Caco-2 (cell line): ENCODE data around the gene MAGEA4. TPM values are rescaled to one million over a fixed set of nuclear protein-coding genes. Genes with fewer than 3 reads are reported as not detected.

ENCODE experiments used
- BruUV-seq: library from RNA; stranded (reverse); fragments of 400-500 nt; replicated peaks from 2 replicates; lab custom pipeline; 2021; lab: Mats Ljungman, UMichigan
- CTCF ChIA-PET: fragments of 300-600 bp; sonication (Branson Sonifier 250); formaldehyde crosslinking; loops from one replicate; lab custom pipeline; 2022; ENCODE audit warnings: antibody characterized with exemption; lab: Charles Lee
- POLR2A ChIA-PET: fragments of 300-600 bp; sonication (Branson Sonifier 250); formaldehyde crosslinking; loops from one replicate; lab custom pipeline; 2022; ENCODE audit warnings: antibody characterized with exemption; lab: Charles Lee
- DNase-seq, 2 experiments: peaks; one replicate each; pipeline versions ENCODE4 v3.0.0 to v3.0.0-alpha.2; 2020 to 2022
- H3K27me3 ChIP-seq: replicated peaks from 2 replicates; pipeline ENCODE4 v1.6.0; 2011; ENCODE audit warnings: low read length; ENCODE audit not compliant: control insufficient read depth, insufficient read depth
- H3K36me3 ChIP-seq: 2 replicates; pipeline ENCODE4 v1.5.1; 2011; ENCODE audit warnings: low read length; ENCODE audit not compliant: control insufficient read depth, insufficient read depth
- H3K4me1 ChIP-seq: fragments of 250-450 bp; sonication (Bioruptor Pico); 2 replicates; pipeline ENCODE4 v1.5.1; 2020; ENCODE audit warnings: mild to moderate bottlenecking
- H3K4me3 ChIP-seq: 2 replicates; pipeline ENCODE4 v1.5.1; 2011; ENCODE audit warnings: low read depth, mild to moderate bottlenecking, control low read depth, low read length
- H3K9me3 ChIP-seq: fragments of 250-450 bp; sonication (Bioruptor Pico); 2 replicates; pipeline ENCODE4 v1.5.1; 2020; ENCODE audit warnings: mild to moderate bottlenecking, moderate library complexity
- H3K27ac Mint-ChIP-seq: one replicate; pipeline ENCODE4 v1.8.0; 2022; ENCODE audit warnings: mixed read lengths; ENCODE audit not compliant: unreplicated experiment
- H3K27me3 Mint-ChIP-seq: one replicate; pipeline ENCODE4 v1.8.0; 2022; ENCODE audit warnings: mixed read lengths; ENCODE audit not compliant: insufficient read depth, unreplicated experiment
- H3K36me3 Mint-ChIP-seq: one replicate; pipeline ENCODE4 v1.8.0; 2022; ENCODE audit warnings: mild to moderate bottlenecking, mixed read lengths; ENCODE audit not compliant: insufficient read depth, unreplicated experiment
- H3K4me1 Mint-ChIP-seq: one replicate; pipeline ENCODE4 v1.8.0; 2022; ENCODE audit warnings: low read depth, mixed read lengths; ENCODE audit not compliant: unreplicated experiment
- H3K4me3 Mint-ChIP-seq: one replicate; pipeline ENCODE4 v1.8.0; 2022; ENCODE audit warnings: mild to moderate bottlenecking, moderate library complexity, mixed read lengths; ENCODE audit not compliant: unreplicated experiment
- H3K9me3 Mint-ChIP-seq: one replicate; pipeline ENCODE4 v1.8.0; 2022; ENCODE audit warnings: mixed read lengths; ENCODE audit not compliant: unreplicated experiment
- intact Hi-C: fragments of 100-400 bp; cut with micrococcal nuclease; formaldehyde crosslinking; loops from one replicate; pipeline ENCODE4 v1.10.0; 2022; ENCODE audit not compliant: unreplicated experiment
- total RNA-seq: library from RNA; stranded (reverse); gene quantifications from 2 replicates; pipeline ENCODE4 v1.2.3, GENCODE V29; 2022
- TF ChIP-seq, protein P1 (sequence below), 2 experiments: fragments of 200-600 bp in 1 of 2; IDR thresholded peaks; 1 replicate in 1 of 2; 2 replicates in 1 of 2; pipeline versions ENCODE4 v1.5.1 to v1.8.0; 2011 to 2022; ENCODE audit warnings: antibody characterized with exemption in 1 of 2, control low read depth in 1 of 2, inconsistent platforms in 1 of 2, low read depth in 1 of 2, low read length in 1 of 2, mild to moderate bottlenecking in 1 of 2, moderate library complexity in 1 of 2; ENCODE audit not compliant: insufficient read depth in 1 of 2, severe bottlenecking in 1 of 2, unreplicated experiment in 1 of 2

The MAGEA4 gene
- total RNA-seq, 1 experiment from 2014 or later: not detected

DNA sequence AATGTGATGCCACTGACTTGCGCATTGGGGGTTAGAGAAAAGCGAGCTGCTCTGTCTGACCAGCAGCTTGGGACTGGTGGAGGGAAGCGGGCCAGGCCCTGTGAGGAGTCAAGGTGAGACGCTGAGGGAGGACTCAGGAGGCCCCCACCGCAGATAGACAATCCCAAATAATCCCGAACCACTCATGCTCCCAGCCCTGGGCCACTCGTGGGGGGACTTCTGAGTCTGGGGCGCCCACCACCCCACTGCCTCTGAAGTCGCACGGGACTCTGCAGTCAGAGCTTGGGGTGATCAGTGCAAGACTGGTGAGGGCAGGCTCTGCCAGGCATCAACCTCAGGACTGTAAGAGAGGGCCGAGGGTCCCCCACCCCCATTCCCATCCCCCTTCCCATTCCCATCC is 6.9 kb downstream of the MAGEA4 start:
- no peak overlapping the region for H3K27ac Mint-ChIP-seq

DNA sequence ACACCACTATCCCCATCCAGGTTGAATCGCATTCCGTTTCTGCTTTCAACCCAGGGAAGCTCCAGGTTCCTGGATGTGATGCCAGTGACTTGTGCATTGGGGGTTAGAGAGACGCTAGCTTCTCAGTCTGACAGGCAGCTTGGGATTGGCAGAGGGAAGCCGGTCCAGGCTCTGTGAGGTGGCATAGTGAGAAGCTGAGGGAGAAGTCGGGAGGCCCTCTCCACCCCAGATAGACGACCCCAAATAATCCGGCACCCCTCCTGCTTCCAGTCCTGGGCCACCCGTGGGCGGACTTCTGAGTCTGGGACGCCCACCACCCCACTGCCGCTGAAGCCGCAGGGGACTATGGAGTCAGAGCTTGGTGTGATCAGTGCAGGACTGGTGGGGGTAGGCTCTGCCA is 7.4 kb downstream of the MAGEA4 start:
- Histone ChIP-seq H3K36me3 (no peaks in the 10 kb centered on the region), H3K9me3 (no peaks in the 10 kb centered on the region), H3K27me3 (no peaks in the 10 kb centered on the region), H3K4me3 (no peak overlapping the region), H3K4me1 (no peaks in the 10 kb centered on the region)
- no peaks in the 10 kb centered on the region for H3K9me3 Mint-ChIP-seq
- TF ChIP-seq, protein P1, sequence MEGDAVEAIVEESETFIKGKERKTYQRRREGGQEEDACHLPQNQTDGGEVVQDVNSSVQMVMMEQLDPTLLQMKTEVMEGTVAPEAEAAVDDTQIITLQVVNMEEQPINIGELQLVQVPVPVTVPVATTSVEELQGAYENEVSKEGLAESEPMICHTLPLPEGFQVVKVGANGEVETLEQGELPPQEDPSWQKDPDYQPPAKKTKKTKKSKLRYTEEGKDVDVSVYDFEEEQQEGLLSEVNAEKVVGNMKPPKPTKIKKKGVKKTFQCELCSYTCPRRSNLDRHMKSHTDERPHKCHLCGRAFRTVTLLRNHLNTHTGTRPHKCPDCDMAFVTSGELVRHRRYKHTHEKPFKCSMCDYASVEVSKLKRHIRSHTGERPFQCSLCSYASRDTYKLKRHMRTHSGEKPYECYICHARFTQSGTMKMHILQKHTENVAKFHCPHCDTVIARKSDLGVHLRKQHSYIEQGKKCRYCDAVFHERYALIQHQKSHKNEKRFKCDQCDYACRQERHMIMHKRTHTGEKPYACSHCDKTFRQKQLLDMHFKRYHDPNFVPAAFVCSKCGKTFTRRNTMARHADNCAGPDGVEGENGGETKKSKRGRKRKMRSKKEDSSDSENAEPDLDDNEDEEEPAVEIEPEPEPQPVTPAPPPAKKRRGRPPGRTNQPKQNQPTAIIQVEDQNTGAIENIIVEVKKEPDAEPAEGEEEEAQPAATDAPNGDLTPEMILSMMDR (IDR thresholded peaks at IDR 0.05; ENCODE audit: insufficient read depth in 1 of 2, low read depth in 1 of 2, low read length in 1 of 2, severe bottlenecking in 1 of 2, unreplicated experiment in 1 of 2): no peak
- intact Hi-C loops: no loop called here
- POLR2A ChIA-PET: no interaction called here
- peaks cover 1% of the 10 kb centered on the region for H3K27me3 Mint-ChIP-seq
- no TSS peak for BruUV-seq
- H3K4me3 Mint-ChIP-seq: no peak overlapping the region
- no peak for DNase-seq
- H3K36me3 Mint-ChIP-seq: no peaks in the 10 kb centered on the region
- CTCF ChIA-PET: no interaction called here
- H3K27ac Mint-ChIP-seq: no peak overlapping the region
- no peaks in the 10 kb centered on the region for H3K4me1 Mint-ChIP-seq

More for the DNA sequence above, 6.9 kb downstream of the MAGEA4 start:
- no TSS peak for BruUV-seq
- POLR2A ChIA-PET: no interaction called here
- no peak for DNase-seq
- H3K36me3 Mint-ChIP-seq: no peaks in the 10 kb centered on the region
- H3K27me3 Mint-ChIP-seq: no peaks in the 10 kb centered on the region
- no peaks in the 10 kb centered on the region for H3K27me3 ChIP-seq
- H3K4me1 Mint-ChIP-seq: no peaks in the 10 kb centered on the region
- no peaks in the 10 kb centered on the region for H3K9me3 Mint-ChIP-seq
- H3K4me1 ChIP-seq: no peaks in the 10 kb centered on the region
- TF ChIP-seq, protein P1 (IDR thresholded peaks at IDR 0.05; ENCODE audit: insufficient read depth in 1 of 2, low read depth in 1 of 2, low read length in 1 of 2, severe bottlenecking in 1 of 2, unreplicated experiment in 1 of 2): no peak
- intact Hi-C loops: no loop called here
- H3K4me3 ChIP-seq: no peak overlapping the region
- no peak overlapping the region for H3K4me3 Mint-ChIP-seq
- CTCF ChIA-PET: no interaction called here
- no peaks in the 10 kb centered on the region for H3K9me3 ChIP-seq
- H3K36me3 ChIP-seq: no peaks in the 10 kb centered on the region

DNA sequence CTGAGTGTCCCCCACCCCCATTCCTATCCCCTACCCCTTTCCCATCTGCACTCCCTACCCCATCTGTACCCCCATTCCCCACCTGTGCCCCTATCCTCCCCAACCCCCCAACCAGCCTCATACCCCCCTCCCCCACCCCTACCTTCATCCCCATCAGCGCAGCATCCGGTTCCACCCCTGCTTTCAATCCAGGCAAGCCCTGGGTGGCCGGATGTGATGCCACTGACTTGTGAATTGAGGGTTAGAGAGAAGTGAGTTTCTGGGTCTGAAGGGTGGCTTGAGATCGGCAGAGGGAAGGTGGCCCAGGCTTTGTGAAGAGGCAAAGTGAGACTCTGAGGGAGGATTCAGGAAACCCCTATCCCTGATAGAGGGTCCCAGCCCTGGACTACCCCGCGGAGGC is 7.8 kb downstream of the MAGEA4 start:
- DNase-seq: no peak
- Mint-ChIP-seq H3K27ac (no peak overlapping the region), H3K4me3 (no peak overlapping the region), H3K27me3 (peaks cover 2% of the 10 kb centered on the region), H3K4me1 (no peaks in the 10 kb centered on the region), H3K36me3 (no peaks in the 10 kb centered on the region), H3K9me3 (no peaks in the 10 kb centered on the region)
- Histone ChIP-seq H3K27me3 (no peaks in the 10 kb centered on the region), H3K36me3 (no peaks in the 10 kb centered on the region), H3K4me3 (no peak overlapping the region), H3K4me1 (no peaks in the 10 kb centered on the region), H3K9me3 (no peaks in the 10 kb centered on the region)
- no TSS peak for BruUV-seq
- ChIA-PET POLR2A (no interaction called here), CTCF (no interaction called here)
- TF ChIP-seq, protein P1 (IDR thresholded peaks at IDR 0.05; ENCODE audit: insufficient read depth in 1 of 2, low read depth in 1 of 2, low read length in 1 of 2, severe bottlenecking in 1 of 2, unreplicated experiment in 1 of 2): no peak
- intact Hi-C loops: no loop called here
